Esophagus squamous epithelium (tissue), 5 donors: ENCODE data around the gene CBFA2T3. TPM values are rescaled to one million over a fixed set of nuclear protein-coding genes. Genes with fewer than 3 reads are reported as not detected.
A peak's percentile ranks its signal among the peaks of the same experiment; 100 is the strongest.

Experiments used
- DNase-seq: peaks from one replicate; lab custom pipeline; 2025; lab: John Stamatoyannopoulos, UW
- H3K27ac ChIP-seq, 4 donors: fragments of 200-600 bp; sonication (generic); one replicate each; pipeline ENCODE4 v1.5.1; 2016 to 2019; ENCODE audit warnings: mild to moderate bottlenecking in 1 of 4
- H3K27me3 ChIP-seq, 4 donors: fragments of 200-600 bp; sonication (generic); 1 replicate in 3 of 4; 2 replicates in 1 of 4; pipeline versions ENCODE4 v1.5.1 to v1.6.0; 2017 to 2021; ENCODE audit warnings: antibody characterized with exemption in 1 of 4
- H3K36me3 ChIP-seq, 3 donors: fragments of 200-600 bp; sonication (generic); one replicate each; pipeline ENCODE4 v1.5.1; 2016 to 2019
- H3K4me1 ChIP-seq, 3 donors: fragments of 200-600 bp; sonication (generic); one replicate each; pipeline ENCODE4 v1.5.1; 2017 to 2019
- H3K4me3 ChIP-seq, 4 donors: fragments of 200-600 bp; sonication (generic); 1 replicate in 3 of 4; 2 replicates in 1 of 4; pipeline ENCODE4 v1.5.1; 2016 to 2019; ENCODE audit warnings: mild to moderate bottlenecking in 2 of 4, moderate library complexity in 1 of 4
- H3K9me3 ChIP-seq, 3 donors: fragments of 200-600 bp; sonication (generic); one replicate each; pipeline ENCODE4 v1.5.1; 2016 to 2019
- POLR2A ChIP-seq, 4 donors: fragments of 450-650 bp; IDR thresholded peaks; one replicate each; pipeline ENCODE4 v1.6.1; 2017; ENCODE audit warnings: antibody characterized with exemption in 4 of 4, mild to moderate bottlenecking in 4 of 4, moderate library complexity in 3 of 4
- WGBS, 2 donors: methylation state at CpG; one replicate each; pipeline ENCODE4 v1.1.5; 2018; 5-methylcytosine and 5-hydroxymethylcytosine counted together
- intact Hi-C: fragments of 100-400 bp; cut with DNase I; formaldehyde crosslinking; loops from one replicate; pipeline ENCODE4 v1.15.0; 2022
- total RNA-seq, 4 donors: library from RNA; depleted of rRNA; stranded (reverse); fragments of >200 nt; gene quantifications; one replicate each; pipeline ENCODE4 v1.1.0, GENCODE V29; 2016
- TF ChIP-seq, protein P1 (sequence below), 6 experiments: fragments of 450-650 bp in 4 of 6; fragments of 200-600 bp in 2 of 6; sonication (generic) in 2 of 6; IDR thresholded peaks; one replicate each; pipeline ENCODE4 v1.5.1; 2016 to 2019; ENCODE audit warnings: antibody characterized with exemption in 6 of 6, mild to moderate bottlenecking in 4 of 6, moderate library complexity in 4 of 6
- donor health status: DM: yes; HTN: yes; CAD: no.

The CBFA2T3 gene
- total RNA-seq, 4 donors from 2014 or later, result 0.18 to 2.7 (median 1.4) TPM

DNA sequence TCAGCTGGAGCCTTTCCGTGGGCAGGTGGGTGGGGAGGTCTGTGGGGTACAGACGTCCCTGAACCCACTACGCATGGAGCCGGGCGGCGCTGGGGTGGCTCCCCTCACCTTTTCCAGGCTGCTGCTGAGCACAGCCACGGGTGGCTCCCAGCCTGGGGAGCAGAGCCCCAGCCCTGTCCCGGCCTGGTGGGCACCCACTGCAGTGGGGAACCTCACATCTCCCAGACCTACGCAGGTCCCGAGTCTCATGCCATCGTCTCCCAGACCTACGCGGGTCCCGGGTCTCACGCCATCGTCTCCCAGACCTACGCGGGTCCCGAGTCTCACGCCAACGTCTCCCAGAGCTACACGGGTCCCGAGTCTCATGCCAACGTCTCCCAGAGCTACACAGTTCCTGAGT lies 148.3 kb downstream of the CBFA2T3 start:
- peaks cover 0 to 48% (median 0%) of the 10 kb centered on the region in 3 donors for H3K36me3 ChIP-seq
- TF ChIP-seq, protein P1, sequence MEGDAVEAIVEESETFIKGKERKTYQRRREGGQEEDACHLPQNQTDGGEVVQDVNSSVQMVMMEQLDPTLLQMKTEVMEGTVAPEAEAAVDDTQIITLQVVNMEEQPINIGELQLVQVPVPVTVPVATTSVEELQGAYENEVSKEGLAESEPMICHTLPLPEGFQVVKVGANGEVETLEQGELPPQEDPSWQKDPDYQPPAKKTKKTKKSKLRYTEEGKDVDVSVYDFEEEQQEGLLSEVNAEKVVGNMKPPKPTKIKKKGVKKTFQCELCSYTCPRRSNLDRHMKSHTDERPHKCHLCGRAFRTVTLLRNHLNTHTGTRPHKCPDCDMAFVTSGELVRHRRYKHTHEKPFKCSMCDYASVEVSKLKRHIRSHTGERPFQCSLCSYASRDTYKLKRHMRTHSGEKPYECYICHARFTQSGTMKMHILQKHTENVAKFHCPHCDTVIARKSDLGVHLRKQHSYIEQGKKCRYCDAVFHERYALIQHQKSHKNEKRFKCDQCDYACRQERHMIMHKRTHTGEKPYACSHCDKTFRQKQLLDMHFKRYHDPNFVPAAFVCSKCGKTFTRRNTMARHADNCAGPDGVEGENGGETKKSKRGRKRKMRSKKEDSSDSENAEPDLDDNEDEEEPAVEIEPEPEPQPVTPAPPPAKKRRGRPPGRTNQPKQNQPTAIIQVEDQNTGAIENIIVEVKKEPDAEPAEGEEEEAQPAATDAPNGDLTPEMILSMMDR (IDR thresholded peaks at IDR 0.05), result no peak
- no peak for TF ChIP-seq POLR2A (IDR thresholded peaks at IDR 0.05)
- no peaks in the 10 kb centered on the region for H3K27me3 ChIP-seq
- no peaks in the 10 kb centered on the region for H3K9me3 ChIP-seq
- intact Hi-C loops, result loop anchor here (5.0 kb wide), 1 partner anchor 389 kb away; the partner anchor contains the start of gene ZNF778
- 83 to 89% methylated on average over 16 to 22 of the region's 24 CpGs for WGBS, 2 donors
- H3K4me1 ChIP-seq, result peaks cover 0 to 32% (median 9%) of the 10 kb centered on the region in 3 donors
- H3K27ac ChIP-seq, result no peak overlapping the region
- DNase-seq, result no peak
- no peak overlapping the region for H3K4me3 ChIP-seq

DNA sequence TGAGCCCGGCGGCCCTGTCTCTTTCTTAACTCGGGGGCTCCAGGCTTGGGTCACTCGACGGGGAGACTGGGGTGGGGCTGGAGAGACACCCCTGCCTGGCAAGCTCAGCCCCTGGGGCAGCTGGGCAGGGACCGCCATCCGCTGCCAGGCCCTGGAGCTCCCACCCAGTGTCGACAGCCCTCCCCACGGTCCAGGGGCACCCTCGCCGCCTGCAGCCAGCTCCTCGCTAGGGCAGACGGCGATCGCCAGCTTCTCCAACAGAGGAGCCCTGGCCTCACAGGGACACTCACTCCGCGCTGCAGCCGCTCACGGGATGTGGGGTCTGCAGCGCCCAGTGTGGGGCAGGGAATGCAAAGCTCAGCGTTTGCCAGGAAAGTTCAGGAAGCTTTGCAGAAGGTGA lies 149.3 kb downstream of the CBFA2T3 start:
- TF ChIP-seq POLR2A (IDR thresholded peaks at IDR 0.05), result no peak
- TF ChIP-seq, protein P1 (IDR thresholded peaks at IDR 0.05), result no peak
- Histone ChIP-seq H3K27me3 (no peaks in the 10 kb centered on the region), H3K4me1 (peaks cover 0 to 32% (median 9%) of the 10 kb centered on the region in 3 donors), H3K36me3 (peaks cover 0 to 55% (median 0%) of the 10 kb centered on the region in 3 donors), H3K9me3 (no peaks in the 10 kb centered on the region), H3K27ac (no peak overlapping the region), H3K4me3 (no peak overlapping the region)
- intact Hi-C loops, result loop anchor here (5.0 kb wide), 1 partner anchor 390 kb away; the partner anchor contains the start of gene ZNF778
- no peak for DNase-seq
- 93% methylated on average over 3 to 5 of the region's 21 CpGs for WGBS, 2 donors

DNA sequence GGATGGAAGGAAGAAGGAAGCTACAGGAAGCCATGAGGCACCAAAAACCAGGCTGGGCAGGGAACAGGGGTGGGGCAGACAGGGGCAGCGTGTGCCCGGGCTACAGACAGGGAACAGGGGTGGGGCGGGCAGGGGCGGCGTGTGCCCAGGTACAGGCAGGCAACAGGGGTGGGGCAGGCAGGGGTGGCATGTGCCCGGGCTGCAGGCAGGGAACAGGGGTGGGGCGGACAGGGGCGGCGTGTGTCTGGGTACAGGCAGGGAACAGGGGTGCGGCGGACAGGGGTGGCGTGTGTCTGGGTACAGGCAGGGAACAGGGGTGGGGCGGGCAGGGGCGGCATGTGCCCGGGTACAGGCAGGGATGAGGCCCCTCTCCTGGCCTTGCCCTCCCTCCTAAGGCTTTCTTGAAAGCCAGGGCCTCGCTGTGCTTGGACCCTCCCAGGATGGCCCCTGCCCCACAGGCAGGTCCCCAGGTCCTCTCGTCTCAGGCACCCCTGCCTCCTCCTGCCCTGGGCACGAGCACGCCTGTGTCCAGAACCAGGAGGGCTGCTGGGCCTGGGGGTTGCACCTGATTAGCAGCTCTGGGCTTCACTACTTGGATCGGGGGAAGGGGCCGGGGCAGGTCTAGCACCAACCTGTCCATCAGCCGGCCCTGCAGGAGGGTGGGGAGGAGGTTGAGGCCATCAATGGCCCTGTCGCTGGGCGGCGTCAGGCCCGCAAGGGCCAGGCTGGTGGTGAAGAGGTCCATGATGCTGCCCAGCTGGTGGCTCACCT lies 150.8 kb downstream of the CBFA2T3 start:
- peak overlapping the region in 3 of 4 donors; percentile 22 to 54 (median 30) for H3K27ac ChIP-seq
- no peaks in the 10 kb centered on the region for H3K27me3 ChIP-seq
- peaks cover 0 to 26% (median 9%) of the 10 kb centered on the region in 3 donors for H3K4me1 ChIP-seq
- WGBS, 2 donors, result 25% methylated on average over 3 of the region's 26 CpGs; no CpG with 5 or more reads in 1 of the 2 donors
- no peak overlapping the region for H3K4me3 ChIP-seq
- TF ChIP-seq, protein P1 (IDR thresholded peaks at IDR 0.05), result no peak
- TF ChIP-seq POLR2A (IDR thresholded peaks at IDR 0.05), result no peak
- intact Hi-C loops, result loop anchor here (5.0 kb wide), 1 partner anchor 391 kb away; the partner anchor contains the start of gene ZNF778
- no peak for DNase-seq
- H3K9me3 ChIP-seq, result no peaks in the 10 kb centered on the region
- H3K36me3 ChIP-seq, result peaks cover 6 to 70% (median 11%) of the 10 kb centered on the region in 3 donors

DNA sequence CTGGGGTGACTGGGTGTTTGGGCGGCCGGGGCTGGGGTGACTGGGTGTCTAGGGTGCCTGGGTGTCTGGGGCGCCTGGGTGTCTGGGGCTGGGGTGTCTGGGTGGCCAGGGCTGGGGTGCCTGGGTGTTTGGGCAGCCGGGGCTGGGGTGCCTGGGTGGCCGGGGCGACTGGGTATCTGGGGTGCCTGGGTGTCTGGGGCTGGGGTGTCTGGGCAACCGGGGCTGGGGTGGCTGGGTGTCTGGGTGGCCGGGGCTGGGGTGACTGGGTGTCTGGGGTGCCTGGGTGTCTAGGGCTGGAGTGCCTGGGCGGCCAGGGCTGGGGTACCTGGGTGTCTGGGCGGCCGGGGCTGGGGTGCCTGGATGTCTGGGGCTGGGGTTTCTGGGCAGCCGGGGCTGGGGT lies 151.9 kb downstream of the CBFA2T3 start:
- Histone ChIP-seq H3K36me3 (peaks cover 6 to 81% (median 11%) of the 10 kb centered on the region in 3 donors), H3K27ac (peak overlapping the region in 1 of 4 donors; percentile 30)

More for the DNA sequence above, 151.9 kb downstream of the CBFA2T3 start:
- intact Hi-C loops, result loop anchor here (5.0 kb wide), 1 partner anchor 392 kb away; the partner anchor contains the start of gene ZNF778
- Histone ChIP-seq H3K4me1 (peaks cover 0 to 26% (median 9%) of the 10 kb centered on the region in 3 donors), H3K27me3 (no peaks in the 10 kb centered on the region), H3K4me3 (no peak overlapping the region), H3K9me3 (no peaks in the 10 kb centered on the region)
- TF ChIP-seq, protein P1 (IDR thresholded peaks at IDR 0.05), result no peak
- TF ChIP-seq POLR2A (IDR thresholded peaks at IDR 0.05), result no peak
- WGBS, 2 donors, result no CpG with 5 or more reads among the region's 12 CpGs
- DNase-seq, result no peak

Other genes with a start within 250 kb of the CBFA2T3 start
- 100 to 1,000 TPM in 2 of 4 donors, 10 to 100 TPM in 2; 46.0 to 131 (median 103) TPM for gene PIEZO1, start 192.0 kb downstream of the CBFA2T3 start, total RNA-seq
- gene CDT1, start 173.4 kb downstream of the CBFA2T3 start, total RNA-seq, result 10 to 100 TPM in 3 of 4 donors, 1 to 10 TPM in 1; 7.7 to 20.7 (median 11.2) TPM
- gene APRT, start 165.3 kb downstream of the CBFA2T3 start, total RNA-seq, result 100 to 1,000 TPM; 186 to 314 (median 250) TPM
- gene GALNS, start 120.3 kb downstream of the CBFA2T3 start, total RNA-seq, result 10 to 100 TPM in 3 of 4 donors, 1 to 10 TPM in 1; 9.5 to 24.2 (median 20.5) TPM
- 10 to 100 TPM; 20.7 to 29.7 (median 24.7) TPM for gene TRAPPC2L, start 120.1 kb downstream of the CBFA2T3 start, total RNA-seq
- not detected for gene PABPN1L, start 110.5 kb downstream of the CBFA2T3 start, total RNA-seq
- 10 to 100 TPM; 15.1 to 21.1 (median 17.4) TPM for gene ACSF3, start 116.6 kb upstream of the CBFA2T3 start, total RNA-seq
- gene CDH15, start 194.5 kb upstream of the CBFA2T3 start, total RNA-seq, result not detected
- not detected for gene SLC22A31, start 223.3 kb upstream of the CBFA2T3 start, total RNA-seq
- 10 to 100 TPM in 1 of 4 donors, 1 to 10 TPM in 3; 3.4 to 10.7 (median 6.5) TPM for gene ZNF778, start 240.5 kb upstream of the CBFA2T3 start, total RNA-seq